NCI-H2107 (cell line): ENCODE measurements around the gene BSN.

Experiments
- DNase-seq: peaks from one replicate; lab custom pipeline; 2025; lab: John Stamatoyannopoulos, UW

Gene BSN

GRCh38 chr3:49654955-49655556 is 100.8 kb downstream of the BSN start:
- DNase-seq = peak; percentile 53

- DNase-seq = no peak
Measured at GRCh38 chr3:49655731-49656285, 101.5 kb downstream of the BSN start.

GRCh38 chr3:49656541-49657112 is 102.3 kb downstream of the BSN start:
- no peak for DNase-seq

GRCh38 chr3:49657208-49657915 is 103.1 kb downstream of the BSN start:
- DNase-seq = no peak

GRCh38 chr3:49658711-49659110 is 104.4 kb downstream of the BSN start:
- DNase-seq = no peak

- no peak for DNase-seq
Measured at GRCh38 chr3:49659756-49660155, 105.5 kb downstream of the BSN start.

- DNase-seq = no peak
Measured at GRCh38 chr3:49661281-49661680, 107.0 kb downstream of the BSN start.

GRCh38 chr3:49662021-49662420 is 107.7 kb downstream of the BSN start:
- no peak for DNase-seq

GRCh38 chr3:49662720-49663413 is 108.6 kb downstream of the BSN start:
- no peak for DNase-seq

GRCh38 chr3:49663831-49664230 is 109.6 kb downstream of the BSN start:
- DNase-seq = no peak

- DNase-seq = no peak
Measured at GRCh38 chr3:49664300-49664699, 110.0 kb downstream of the BSN start.

- no peak for DNase-seq
Measured at GRCh38 chr3:49665822-49666519, 111.7 kb downstream of the BSN start.

- no peak for DNase-seq
Measured at GRCh38 chr3:49666592-49666991, 112.3 kb downstream of the BSN start.

- no peak for DNase-seq
Measured at GRCh38 chr3:49667701-49668413, 113.6 kb downstream of the BSN start.

GRCh38 chr3:49668414-49668797 is 114.1 kb downstream of the BSN start:
- DNase-seq = no peak

GRCh38 chr3:49668861-49669260 is 114.6 kb downstream of the BSN start:
- DNase-seq = no peak

- no peak for DNase-seq
Measured at GRCh38 chr3:49669352-49669751, 115.1 kb downstream of the BSN start.

GRCh38 chr3:49670940-49671290 is 116.6 kb downstream of the BSN start:
- DNase-seq = no peak

GRCh38 chr3:49671291-49672288 is 117.3 kb downstream of the BSN start:
- DNase-seq = no peak

GRCh38 chr3:49673121-49673714 is 118.9 kb downstream of the BSN start:
- no peak for DNase-seq
